ENCODE results near the gene TPTE2. TPM values are rescaled to one million over a fixed set of nuclear protein-coding genes. Genes with fewer than 3 reads are reported as not detected.
"Not testable (repeated sequence)": the region's sequence is repeated elsewhere in the genome, so short reads cannot be mapped to it uniquely, and the experiment has no call there.

Gene TPTE2
- total RNA-seq, 1 donor from 2014 or later: not detected

GRCh38 chr13:19590423-19590822 is 29.1 kb upstream of the TPTE2 start:
- H3K4me1 Mint-ChIP-seq (ENCODE audit: low read depth): peaks cover 26% of the 10 kb centered on the region
- intact Hi-C loops (cut with micrococcal nuclease): no loop called here
- DNase-seq (ENCODE audit: low spot score): no peak
- H3K4me3 Mint-ChIP-seq (ENCODE audit: low read depth): no peak overlapping the region
- H3K27ac Mint-ChIP-seq: no peak overlapping the region
- peaks cover 5% of the 10 kb centered on the region for H3K27me3 Mint-ChIP-seq (ENCODE audit: low read depth)
- H3K36me3 Mint-ChIP-seq (ENCODE audit: low read depth): peaks cover 3% of the 10 kb centered on the region
- H3K9me3 Mint-ChIP-seq: peaks cover 10% of the 10 kb centered on the region

GRCh38 chr13:19589312-19589711 is 28.0 kb upstream of the TPTE2 start:
- H3K36me3 Mint-ChIP-seq (ENCODE audit: low read depth): peaks cover 3% of the 10 kb centered on the region
- no peak for DNase-seq (ENCODE audit: low spot score)
- intact Hi-C loops (cut with micrococcal nuclease): no loop called here

GRCh38 chr13:19587635-19588300 is 26.4 kb upstream of the TPTE2 start:
- intact Hi-C loops (cut with micrococcal nuclease): loop anchor here (1.0 kb wide), 1 partner anchor 46 kb away; the partner anchor contains the start of gene MPHOSPH8
- no peak for DNase-seq (ENCODE audit: low spot score)
- Mint-ChIP-seq H3K4me3 (ENCODE audit: low read depth) (peak overlapping the region; percentile 70), H3K9me3 (peaks cover 10% of the 10 kb centered on the region), H3K27me3 (ENCODE audit: low read depth) (peaks cover 8% of the 10 kb centered on the region), H3K36me3 (ENCODE audit: low read depth) (peaks cover 3% of the 10 kb centered on the region), H3K27ac (peak overlapping the region; percentile 77), H3K4me1 (ENCODE audit: low read depth) (peaks cover 24% of the 10 kb centered on the region)

More at GRCh38 chr13:19589312-19589711, 28.0 kb upstream of the TPTE2 start:
- peaks cover 10% of the 10 kb centered on the region for H3K9me3 Mint-ChIP-seq
- H3K4me3 Mint-ChIP-seq (ENCODE audit: low read depth): no peak overlapping the region
- peaks cover 26% of the 10 kb centered on the region for H3K4me1 Mint-ChIP-seq (ENCODE audit: low read depth)
- peaks cover 3% of the 10 kb centered on the region for H3K27me3 Mint-ChIP-seq (ENCODE audit: low read depth)
- no peak overlapping the region for H3K27ac Mint-ChIP-seq

GRCh38 chr13:19586904-19587634 is 25.7 kb upstream of the TPTE2 start:
- Mint-ChIP-seq H3K4me3 (ENCODE audit: low read depth) (peak overlapping the region; percentile 70), H3K4me1 (ENCODE audit: low read depth) (peaks cover 22% of the 10 kb centered on the region), H3K27ac (peak overlapping the region; percentile 77), H3K9me3 (peaks cover 10% of the 10 kb centered on the region), H3K27me3 (ENCODE audit: low read depth) (peaks cover 11% of the 10 kb centered on the region), H3K36me3 (ENCODE audit: low read depth) (peaks cover 3% of the 10 kb centered on the region)
- DNase-seq (ENCODE audit: low spot score): peak; percentile 75
- intact Hi-C loops (cut with micrococcal nuclease): loop anchor here (1.0 kb wide), 1 partner anchor 46 kb away; the partner anchor contains the start of gene MPHOSPH8

- peaks cover 13% of the 10 kb centered on the region for H3K27me3 Mint-ChIP-seq (ENCODE audit: low read depth)
- peaks cover 3% of the 10 kb centered on the region for H3K36me3 Mint-ChIP-seq (ENCODE audit: low read depth)
- H3K27ac Mint-ChIP-seq: no peak overlapping the region
- peaks cover 9% of the 10 kb centered on the region for H3K9me3 Mint-ChIP-seq
- H3K4me1 Mint-ChIP-seq (ENCODE audit: low read depth): peaks cover 6% of the 10 kb centered on the region
- H3K4me3 Mint-ChIP-seq (ENCODE audit: low read depth): no peak overlapping the region
- DNase-seq (ENCODE audit: low spot score): no peak
- intact Hi-C loops (cut with micrococcal nuclease): no loop called here
Observed at GRCh38 chr13:19581675-19582074, 20.3 kb upstream of the TPTE2 start.

- Mint-ChIP-seq H3K27ac (no peak overlapping the region), H3K4me3 (ENCODE audit: low read depth) (no peak overlapping the region), H3K27me3 (ENCODE audit: low read depth) (peaks cover 6% of the 10 kb centered on the region), H3K9me3 (no peaks in the 10 kb centered on the region), H3K4me1 (ENCODE audit: low read depth) (no peaks in the 10 kb centered on the region), H3K36me3 (ENCODE audit: low read depth) (no peaks in the 10 kb centered on the region)
- no peak for DNase-seq (ENCODE audit: low spot score)
- intact Hi-C loops (cut with micrococcal nuclease): no loop called here
Observed at GRCh38 chr13:19575230-19575629, 13.9 kb upstream of the TPTE2 start.

- no peaks in the 10 kb centered on the region for H3K36me3 Mint-ChIP-seq (ENCODE audit: low read depth)
- no peak overlapping the region for H3K27ac Mint-ChIP-seq
- no peaks in the 10 kb centered on the region for H3K4me1 Mint-ChIP-seq (ENCODE audit: low read depth)
- no peak for DNase-seq (ENCODE audit: low spot score)
- no peaks in the 10 kb centered on the region for H3K9me3 Mint-ChIP-seq
- intact Hi-C loops (cut with micrococcal nuclease): no loop called here
- H3K4me3 Mint-ChIP-seq (ENCODE audit: low read depth): no peak overlapping the region
- H3K27me3 Mint-ChIP-seq (ENCODE audit: low read depth): peaks cover 8% of the 10 kb centered on the region
Observed at GRCh38 chr13:19573120-19573716, 11.9 kb upstream of the TPTE2 start.

- H3K27me3 Mint-ChIP-seq (ENCODE audit: low read depth): peaks cover 6% of the 10 kb centered on the region
- H3K9me3 Mint-ChIP-seq: no peaks in the 10 kb centered on the region
- H3K36me3 Mint-ChIP-seq (ENCODE audit: low read depth): no peaks in the 10 kb centered on the region
- no peak overlapping the region for H3K27ac Mint-ChIP-seq
- peaks cover 2% of the 10 kb centered on the region for H3K4me1 Mint-ChIP-seq (ENCODE audit: low read depth)
- no peak overlapping the region for H3K4me3 Mint-ChIP-seq (ENCODE audit: low read depth)
- no peak for DNase-seq (ENCODE audit: low spot score)
- intact Hi-C loops (cut with micrococcal nuclease): no loop called here
Observed at GRCh38 chr13:19572280-19572679, 10.9 kb upstream of the TPTE2 start.

GRCh38 chr13:19567820-19568534 is 6.6 kb upstream of the TPTE2 start:
- peaks cover 2% of the 10 kb centered on the region for H3K4me1 Mint-ChIP-seq (ENCODE audit: low read depth)
- no peak overlapping the region for H3K4me3 Mint-ChIP-seq (ENCODE audit: low read depth)
- no peak for DNase-seq (ENCODE audit: low spot score)
- no peaks in the 10 kb centered on the region for H3K36me3 Mint-ChIP-seq (ENCODE audit: low read depth)
- H3K9me3 Mint-ChIP-seq: no peaks in the 10 kb centered on the region
- H3K27me3 Mint-ChIP-seq (ENCODE audit: low read depth): peaks cover 6% of the 10 kb centered on the region
- intact Hi-C loops (cut with micrococcal nuclease): no loop called here
- no peak overlapping the region for H3K27ac Mint-ChIP-seq

- intact Hi-C loops (cut with micrococcal nuclease): no loop called here
- no peaks in the 10 kb centered on the region for H3K36me3 Mint-ChIP-seq (ENCODE audit: low read depth)
- no peak overlapping the region for H3K4me3 Mint-ChIP-seq (ENCODE audit: low read depth)
- no peaks in the 10 kb centered on the region for H3K27me3 Mint-ChIP-seq (ENCODE audit: low read depth)
- DNase-seq (ENCODE audit: low spot score): no peak
- no peak overlapping the region for H3K27ac Mint-ChIP-seq
- H3K4me1 Mint-ChIP-seq (ENCODE audit: low read depth): no peaks in the 10 kb centered on the region
- no peaks in the 10 kb centered on the region for H3K9me3 Mint-ChIP-seq
Observed at GRCh38 chr13:19561585-19561984, 253 bp upstream of the TPTE2 start.

GRCh38 chr13:19560672-19561071 is 660 bp downstream of the TPTE2 start:
- H3K9me3 Mint-ChIP-seq; H3K27me3 Mint-ChIP-seq (ENCODE audit: low read depth); H3K27ac Mint-ChIP-seq; H3K36me3 Mint-ChIP-seq (ENCODE audit: low read depth); DNase-seq (ENCODE audit: low spot score); H3K4me1 Mint-ChIP-seq (ENCODE audit: low read depth); intact Hi-C loops (cut with micrococcal nuclease); H3K4me3 Mint-ChIP-seq (ENCODE audit: low read depth): not testable (repeated sequence)

- H3K36me3 Mint-ChIP-seq (ENCODE audit: low read depth); H3K27me3 Mint-ChIP-seq (ENCODE audit: low read depth); intact Hi-C loops (cut with micrococcal nuclease); H3K4me1 Mint-ChIP-seq (ENCODE audit: low read depth); H3K9me3 Mint-ChIP-seq; DNase-seq (ENCODE audit: low spot score); H3K27ac Mint-ChIP-seq; H3K4me3 Mint-ChIP-seq (ENCODE audit: low read depth): not testable (repeated sequence)
Observed at GRCh38 chr13:19559739-19560138, 1.6 kb downstream of the TPTE2 start.

All from activated T-helper 2 cell treated with anti-CD3 and anti-CD28 coated beads, Interferon-gamma antibody, Interleukin-2, Interleukin-4, amounts not matched to agents 10 μg/mL and 5 μg/mL and 100 μg/mL, durations not matched to agents 14 hours and 24 hours and 36 hours (primary cell).